ENCODE results near the gene POLA1.

- no peak for TF ChIP-seq CTCF (IDR thresholded peaks at IDR 0.05)
- TF ChIP-seq POLR2A (IDR thresholded peaks at IDR 0.05) = no peak
Observed at GRCh38 chrX:25005382-25006185, 311.9 kb downstream of the POLA1 start.

Data from testis (tissue), 2 donors.